Measurements from ENCODE around the gene IGHMBP2. TPM values are rescaled to one million over a fixed set of nuclear protein-coding genes. Genes with fewer than 3 reads are reported as not detected.

Gene IGHMBP2
- total RNA-seq, 4 donors from 2014 or later: 10.2 to 18.4 (median 11.7) TPM

DNA sequence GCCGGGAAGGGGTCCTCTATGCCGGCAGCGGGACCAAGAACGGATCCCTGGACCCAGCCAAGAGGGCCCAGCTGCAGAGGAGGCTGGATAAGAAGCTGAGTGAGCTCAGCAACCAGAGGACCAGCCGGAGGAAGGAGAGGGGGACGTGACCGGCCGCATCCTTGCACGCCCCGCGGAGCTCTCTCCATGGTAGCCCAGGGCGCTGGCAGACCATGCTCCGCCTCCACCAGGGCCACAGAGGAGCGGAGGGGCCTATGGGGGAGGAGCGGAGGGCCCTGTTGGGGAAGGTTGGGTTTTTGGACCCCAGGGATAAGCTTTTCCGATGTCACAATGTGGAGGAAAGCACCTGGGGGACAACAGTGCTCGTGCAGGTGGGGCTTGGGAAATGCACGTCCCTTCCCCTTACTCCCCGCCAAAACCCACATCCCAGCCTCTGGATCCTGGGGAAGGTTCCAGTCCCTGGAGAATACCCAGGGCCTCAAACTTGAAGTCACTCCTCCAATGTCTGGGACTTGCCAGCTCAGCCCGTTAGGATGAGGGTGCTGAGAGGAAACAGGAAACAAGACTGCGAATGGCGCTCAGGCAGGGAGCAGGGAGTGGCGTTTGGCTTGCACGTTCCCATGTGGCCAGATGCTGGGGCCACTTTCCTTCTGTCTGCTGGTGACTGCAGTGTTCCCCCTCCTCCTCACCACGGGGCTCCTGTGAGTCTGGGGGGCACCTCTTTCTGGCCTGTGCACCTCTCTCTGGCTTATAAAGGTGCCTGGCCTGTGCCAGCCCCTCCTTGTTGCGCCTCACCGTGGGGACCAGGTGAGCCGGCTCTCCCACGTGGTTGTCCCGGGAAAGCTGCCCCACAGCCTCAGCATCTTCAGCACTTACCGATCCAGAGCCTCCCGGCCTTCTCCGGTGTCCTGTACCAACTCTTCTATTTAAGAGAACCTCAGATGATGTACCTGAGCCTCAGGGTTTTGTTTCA is 36.2 kb downstream of the IGHMBP2 start:
- intact Hi-C loops (cut with DNase I): no loop called here
- Histone ChIP-seq H3K27ac (no peak overlapping the region), H3K9me3 (no peaks in the 10 kb centered on the region), H3K4me1 (no peaks in the 10 kb centered on the region), H3K27me3 (no peaks in the 10 kb centered on the region), H3K4me3 (replicated peaks in 1 of 3) (no peak overlapping the region), H3K36me3 (peaks cover 44 to 45% of the 10 kb centered on the region in 2 donors)
- TF ChIP-seq, protein P1, sequence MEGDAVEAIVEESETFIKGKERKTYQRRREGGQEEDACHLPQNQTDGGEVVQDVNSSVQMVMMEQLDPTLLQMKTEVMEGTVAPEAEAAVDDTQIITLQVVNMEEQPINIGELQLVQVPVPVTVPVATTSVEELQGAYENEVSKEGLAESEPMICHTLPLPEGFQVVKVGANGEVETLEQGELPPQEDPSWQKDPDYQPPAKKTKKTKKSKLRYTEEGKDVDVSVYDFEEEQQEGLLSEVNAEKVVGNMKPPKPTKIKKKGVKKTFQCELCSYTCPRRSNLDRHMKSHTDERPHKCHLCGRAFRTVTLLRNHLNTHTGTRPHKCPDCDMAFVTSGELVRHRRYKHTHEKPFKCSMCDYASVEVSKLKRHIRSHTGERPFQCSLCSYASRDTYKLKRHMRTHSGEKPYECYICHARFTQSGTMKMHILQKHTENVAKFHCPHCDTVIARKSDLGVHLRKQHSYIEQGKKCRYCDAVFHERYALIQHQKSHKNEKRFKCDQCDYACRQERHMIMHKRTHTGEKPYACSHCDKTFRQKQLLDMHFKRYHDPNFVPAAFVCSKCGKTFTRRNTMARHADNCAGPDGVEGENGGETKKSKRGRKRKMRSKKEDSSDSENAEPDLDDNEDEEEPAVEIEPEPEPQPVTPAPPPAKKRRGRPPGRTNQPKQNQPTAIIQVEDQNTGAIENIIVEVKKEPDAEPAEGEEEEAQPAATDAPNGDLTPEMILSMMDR (IDR thresholded peaks at IDR 0.05): no peak
- no peak for TF ChIP-seq POLR2A (IDR thresholded peaks at IDR 0.05)
- 85 to 89% methylated on average over 29 to 30 of the region's 33 CpGs for WGBS, 2 donors
- no peak for DNase-seq

DNA sequence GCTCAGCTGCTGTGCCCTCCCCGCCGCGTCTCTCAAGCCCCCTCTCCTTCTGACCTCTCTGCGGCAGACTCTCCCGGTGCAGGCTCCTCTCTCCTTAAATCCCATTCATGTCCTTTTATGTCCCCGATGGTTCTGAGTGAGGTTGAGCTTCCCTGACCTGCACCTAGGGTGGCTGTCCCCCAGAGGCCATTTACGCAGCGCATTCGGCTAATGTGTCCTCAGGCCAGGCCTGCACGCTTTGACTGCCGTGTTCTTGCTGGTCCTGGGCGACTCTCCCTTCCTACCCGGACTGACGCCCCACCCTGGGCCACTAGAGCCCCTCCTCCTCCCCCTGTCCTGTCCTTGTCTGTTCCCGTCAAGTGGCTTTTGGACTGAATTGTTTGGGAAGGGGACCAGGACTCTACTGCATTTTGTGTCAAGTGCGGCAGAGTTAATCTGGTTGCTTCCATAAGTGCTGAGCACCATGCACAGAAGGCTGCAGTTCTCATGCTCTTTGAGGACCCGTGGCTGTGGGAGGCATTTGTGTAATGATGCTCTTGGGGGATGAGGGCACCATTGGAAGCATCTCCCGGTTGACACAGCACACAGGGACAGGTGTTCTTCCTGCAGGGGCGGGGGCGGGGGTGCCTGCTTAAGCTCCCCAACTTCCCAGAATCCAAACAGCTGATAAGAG is 37.1 kb downstream of the IGHMBP2 start:
- H3K36me3 ChIP-seq: peaks cover 37 to 38% of the 10 kb centered on the region in 2 donors
- DNase-seq: no peak
- WGBS, 2 donors: 87 to 89% methylated on average over 18 to 19 of the region's 20 CpGs
- H3K9me3 ChIP-seq: no peaks in the 10 kb centered on the region
- no peaks in the 10 kb centered on the region for H3K27me3 ChIP-seq
- intact Hi-C loops (cut with DNase I): no loop called here
- TF ChIP-seq, protein P1 (IDR thresholded peaks at IDR 0.05): no peak
- no peak for TF ChIP-seq POLR2A (IDR thresholded peaks at IDR 0.05)
- no peaks in the 10 kb centered on the region for H3K4me1 ChIP-seq
- H3K4me3 ChIP-seq (replicated peaks in 1 of 3): no peak overlapping the region
- no peak overlapping the region for H3K27ac ChIP-seq

DNA sequence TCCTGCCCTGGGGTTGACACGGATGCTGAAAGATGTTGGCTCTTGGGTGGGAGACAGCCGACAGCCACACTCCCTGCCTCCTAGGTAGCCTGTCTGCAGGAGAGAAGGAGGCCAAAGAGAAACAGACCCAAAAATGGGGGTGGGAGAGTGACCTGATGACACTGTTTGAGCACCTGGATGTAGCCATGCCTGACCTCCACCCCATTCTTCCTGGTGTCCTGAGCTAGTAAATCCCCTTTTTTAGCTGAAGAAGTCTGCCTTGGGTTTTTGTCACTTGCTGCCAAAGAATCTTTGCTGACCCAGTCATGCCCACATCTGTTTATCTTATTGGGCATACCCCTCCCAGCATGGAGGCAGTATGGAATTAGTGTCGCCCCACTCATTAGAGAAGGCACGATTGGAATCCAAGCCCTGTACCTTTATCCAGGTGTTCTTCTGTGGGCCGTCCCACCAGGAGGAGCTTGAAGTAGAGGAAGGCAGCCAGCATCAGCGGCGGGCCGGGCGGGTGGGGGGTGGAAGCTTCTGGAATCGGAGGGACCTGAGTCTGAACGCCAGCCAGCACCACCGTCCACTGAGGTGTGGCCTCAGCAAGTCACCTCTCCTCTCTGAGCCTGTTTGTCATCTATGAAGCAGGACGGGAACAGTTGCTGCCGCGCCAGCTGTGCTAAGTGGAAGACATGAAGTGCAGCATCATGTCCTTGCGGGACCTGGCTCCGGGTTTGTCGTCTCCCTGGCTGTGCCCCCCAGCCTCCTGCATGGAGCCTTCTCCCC is 37.8 kb downstream of the IGHMBP2 start:
- no peak for TF ChIP-seq POLR2A (IDR thresholded peaks at IDR 0.05)
- TF ChIP-seq, protein P1 (IDR thresholded peaks at IDR 0.05): no peak
- Histone ChIP-seq H3K9me3 (no peaks in the 10 kb centered on the region), H3K4me1 (no peaks in the 10 kb centered on the region), H3K4me3 (replicated peaks in 1 of 3) (no peak overlapping the region), H3K27me3 (no peaks in the 10 kb centered on the region), H3K27ac (no peak overlapping the region), H3K36me3 (peaks cover 30 to 31% of the 10 kb centered on the region in 2 donors)
- DNase-seq: no peak
- WGBS, 2 donors: 86 to 93% methylated on average over 12 of the region's 18 CpGs
- intact Hi-C loops (cut with DNase I): no loop called here

DNA sequence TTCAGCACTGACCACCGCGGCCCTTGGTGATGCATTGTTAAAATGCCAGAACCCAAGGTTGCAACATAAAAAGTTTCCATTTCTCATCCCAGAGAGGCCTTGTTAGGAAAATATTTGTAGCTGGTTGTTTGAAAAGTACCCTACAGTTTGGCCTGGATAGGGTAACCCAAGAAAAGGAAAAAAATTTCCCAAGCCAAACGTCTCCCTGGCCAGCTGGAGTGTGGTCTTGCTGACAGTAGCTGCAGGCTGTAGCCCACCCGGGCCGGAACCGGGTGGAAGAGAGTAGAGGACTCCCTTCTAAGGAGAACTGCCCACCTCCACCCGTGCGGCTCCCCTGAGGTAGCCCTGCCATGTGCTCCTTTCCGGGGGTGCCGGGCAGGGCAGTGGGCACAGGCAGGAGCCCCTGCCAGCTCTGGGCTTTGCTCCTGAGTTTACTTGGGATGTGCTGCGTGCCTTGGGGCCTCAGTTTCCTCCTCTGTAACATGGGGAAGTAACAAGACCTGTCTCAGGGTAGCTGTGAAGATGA is 38.5 kb downstream of the IGHMBP2 start:
- Histone ChIP-seq H3K9me3 (no peaks in the 10 kb centered on the region), H3K27me3 (no peaks in the 10 kb centered on the region), H3K4me3 (replicated peaks in 1 of 3) (no peak overlapping the region), H3K4me1 (no peaks in the 10 kb centered on the region), H3K36me3 (peaks cover 24 to 25% of the 10 kb centered on the region in 2 donors), H3K27ac (no peak overlapping the region)
- WGBS, 2 donors: 71 to 84% methylated on average over 7 to 11 of the region's 11 CpGs
- DNase-seq: no peak
- intact Hi-C loops (cut with DNase I): no loop called here
- TF ChIP-seq, protein P1 (IDR thresholded peaks at IDR 0.05): no peak
- TF ChIP-seq POLR2A (IDR thresholded peaks at IDR 0.05): no peak
